PC-3 (cell line): ENCODE data around the gene MROH2B. TPM values are rescaled to one million over a fixed set of nuclear protein-coding genes. Genes with fewer than 3 reads are reported as not detected.
A peak's percentile ranks its signal among the peaks of the same experiment; 100 is the strongest.

Source experiments
- ATAC-seq: fragments of 200-7000 bp; cut with Tn5 transposase; 2 replicates; pipeline ENCODE4 v1.9.1; 2020; ENCODE audit warnings: mild to moderate bottlenecking, moderate library complexity
- BruUV-seq: library from RNA; stranded (reverse); fragments of 400-500 nt; replicated peaks from 2 replicates; lab custom pipeline; 2021; lab: Mats Ljungman, UMichigan
- CTCF ChIA-PET: fragments of 300-600 bp; sonication (Branson Sonifier 250); formaldehyde crosslinking; loops from one replicate; lab custom pipeline; 2022; ENCODE audit warnings: antibody characterized with exemption; lab: Charles Lee
- POLR2A ChIA-PET: fragments of 300-600 bp; sonication (Branson Sonifier 250); formaldehyde crosslinking; loops from one replicate; lab custom pipeline; 2022; ENCODE audit warnings: antibody characterized with exemption; ENCODE audit not compliant: unreplicated experiment; lab: Charles Lee
- DNase-seq: peaks from one replicate; pipeline ENCODE4 v3.0.0-alpha.2; 2015
- H2AFZ ChIP-seq: fragments of 300-600 bp; sonication (generic); 2 replicates; pipeline ENCODE4 v1.6.0; 2016; ENCODE audit warnings: antibody characterized with exemption, low read length
- H3F3A ChIP-seq: fragments of 300-600 bp; sonication (generic); one replicate; pipeline ENCODE4 v1.6.0; 2017; ENCODE audit warnings: antibody characterized with exemption, low read length, control low read depth, mild to moderate bottlenecking; ENCODE audit not compliant: unreplicated experiment
- H3K27ac ChIP-seq: fragments of 300-600 bp; sonication (generic); 2 replicates; pipeline ENCODE4 v1.5.1; 2016; ENCODE audit warnings: mild to moderate bottlenecking, low read length
- H3K27me3 ChIP-seq: fragments of 300-600 bp; sonication (generic); 2 replicates; pipeline ENCODE4 v1.6.1; 2016; ENCODE audit warnings: low read length, mixed read lengths
- H3K36me3 ChIP-seq: fragments of 300-600 bp; sonication (generic); 2 replicates; pipeline ENCODE4 v1.6.1; 2016; ENCODE audit warnings: low read depth, mixed run types, low read length, mixed read lengths
- H3K4me1 ChIP-seq: fragments of 300-600 bp; sonication (generic); 2 replicates; pipeline ENCODE4 v1.5.1; 2016; ENCODE audit warnings: low read length; ENCODE audit not compliant: insufficient read depth
- H3K4me2 ChIP-seq: fragments of 300-600 bp; sonication (generic); 2 replicates; pipeline ENCODE4 v1.6.0; 2016; ENCODE audit warnings: low read length
- H3K4me3 ChIP-seq: fragments of 300-600 bp; sonication (generic); 2 replicates; pipeline ENCODE4 v1.5.1; 2016; ENCODE audit warnings: mild to moderate bottlenecking, low read length, mixed read lengths
- H3K79me2 ChIP-seq: fragments of 300-600 bp; sonication (generic); 2 replicates; pipeline ENCODE4 v1.6.1; 2017; ENCODE audit warnings: low read length, mixed read lengths
- H3K9ac ChIP-seq: fragments of 300-600 bp; sonication (generic); 2 replicates; pipeline ENCODE4 v1.6.0; 2016; ENCODE audit warnings: mild to moderate bottlenecking, low read length
- H3K9me2 ChIP-seq: fragments of 300-600 bp; sonication (generic); replicated peaks from 2 replicates; pipeline ENCODE4 v1.6.1; 2016; ENCODE audit warnings: mixed run types, low read length, mixed read lengths
- H3K9me3 ChIP-seq: fragments of 300-600 bp; sonication (generic); 2 replicates; pipeline ENCODE4 v1.6.1; 2016; ENCODE audit warnings: low read length, mixed read lengths
- H4K20me1 ChIP-seq: fragments of 300-600 bp; sonication (generic); 2 replicates; pipeline ENCODE4 v1.6.1; 2016; ENCODE audit warnings: low read length, mixed read lengths
- EZH2 ChIP-seq: fragments of 300-600 bp; sonication (generic); IDR thresholded peaks from one replicate; pipeline ENCODE4 v1.6.1; 2017; ENCODE audit warnings: antibody characterized with exemption, mild to moderate bottlenecking, low read length; ENCODE audit not compliant: unreplicated experiment
- EZH2phosphoT487 ChIP-seq: fragments of 300-600 bp; sonication (generic); IDR thresholded peaks from 2 replicates; pipeline ENCODE4 v1.6.1; 2018; ENCODE audit warnings: mild to moderate bottlenecking, antibody characterized with exemption, low read length, borderline replicate concordance
- intact Hi-C: fragments of 100-400 bp; cut with micrococcal nuclease; formaldehyde crosslinking; loops from 2 replicates; pipeline ENCODE4 v1.9.0; 2023
- total RNA-seq: library from RNA; depleted of rRNA; stranded (reverse); fragments of >200 nt; gene quantifications from 2 replicates; pipeline ENCODE4 v1.2.3, GENCODE V29; 2014
- TF ChIP-seq, protein P1 (sequence below): fragments of 300-600 bp; sonication (generic); conservative IDR thresholded peaks from 2 replicates; pipeline ENCODE4 v1.5.1; 2017; ENCODE audit warnings: antibody characterized with exemption, low read depth, mild to moderate bottlenecking, low read length

Gene MROH2B
- total RNA-seq, 1 experiment from 2014 or later: 0.04 TPM

DNA sequence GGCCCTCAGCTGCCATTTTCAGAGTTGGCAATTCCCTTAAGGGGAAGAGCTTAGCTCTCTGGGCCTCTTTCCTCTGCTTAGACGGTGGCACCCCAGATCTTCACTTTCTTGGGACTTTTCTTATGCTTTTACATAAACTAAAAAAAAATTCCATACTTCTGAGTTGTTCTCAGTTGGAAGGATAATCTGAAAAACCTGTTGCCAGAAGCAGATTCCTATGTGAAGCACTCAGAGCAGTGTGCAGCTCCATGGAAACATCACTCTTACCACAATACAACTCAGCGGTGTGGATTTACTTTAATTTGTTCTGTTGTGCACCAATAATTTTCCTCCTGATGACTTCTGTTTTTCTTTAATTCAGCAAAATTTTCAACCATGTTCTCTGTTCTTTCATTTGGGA is 44.1 kb upstream of the MROH2B start:
- Histone ChIP-seq H3K4me3 (no peak overlapping the region), H3K79me2 (no peaks in the 10 kb centered on the region), H3K9me2 (no peaks in the 10 kb centered on the region), H3K27me3 (no peaks in the 10 kb centered on the region), H3K4me1 (0 out of 2 replicates have a peak, but pooled peaks cover 5% of the 10 kb centered on the region), H3K9ac (no peak overlapping the region), H3F3A (no peaks in the 10 kb centered on the region), H2AFZ (peak overlapping the region; percentile 36; the same call in 1 of the 2 replicates), H3K36me3 (no peaks in the 10 kb centered on the region), H4K20me1 (no peaks in the 10 kb centered on the region), H3K4me2 (no peak overlapping the region), H3K27ac (no peak overlapping the region), H3K9me3 (no peaks in the 10 kb centered on the region)
- intact Hi-C loops: loop anchor here (5.0 kb wide), 1 partner anchor 128 kb away; no protein-coding TSS in a partner anchor
- ChIA-PET POLR2A (no interaction called here), CTCF (no interaction called here)
- no peak for TF ChIP-seq EZH2
- no peak for TF ChIP-seq EZH2phosphoT487
- TF ChIP-seq, protein P1, sequence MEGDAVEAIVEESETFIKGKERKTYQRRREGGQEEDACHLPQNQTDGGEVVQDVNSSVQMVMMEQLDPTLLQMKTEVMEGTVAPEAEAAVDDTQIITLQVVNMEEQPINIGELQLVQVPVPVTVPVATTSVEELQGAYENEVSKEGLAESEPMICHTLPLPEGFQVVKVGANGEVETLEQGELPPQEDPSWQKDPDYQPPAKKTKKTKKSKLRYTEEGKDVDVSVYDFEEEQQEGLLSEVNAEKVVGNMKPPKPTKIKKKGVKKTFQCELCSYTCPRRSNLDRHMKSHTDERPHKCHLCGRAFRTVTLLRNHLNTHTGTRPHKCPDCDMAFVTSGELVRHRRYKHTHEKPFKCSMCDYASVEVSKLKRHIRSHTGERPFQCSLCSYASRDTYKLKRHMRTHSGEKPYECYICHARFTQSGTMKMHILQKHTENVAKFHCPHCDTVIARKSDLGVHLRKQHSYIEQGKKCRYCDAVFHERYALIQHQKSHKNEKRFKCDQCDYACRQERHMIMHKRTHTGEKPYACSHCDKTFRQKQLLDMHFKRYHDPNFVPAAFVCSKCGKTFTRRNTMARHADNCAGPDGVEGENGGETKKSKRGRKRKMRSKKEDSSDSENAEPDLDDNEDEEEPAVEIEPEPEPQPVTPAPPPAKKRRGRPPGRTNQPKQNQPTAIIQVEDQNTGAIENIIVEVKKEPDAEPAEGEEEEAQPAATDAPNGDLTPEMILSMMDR: no peak
- BruUV-seq: no TSS peak
- peak; percentile 51 for DNase-seq
- ATAC-seq: no peak

DNA sequence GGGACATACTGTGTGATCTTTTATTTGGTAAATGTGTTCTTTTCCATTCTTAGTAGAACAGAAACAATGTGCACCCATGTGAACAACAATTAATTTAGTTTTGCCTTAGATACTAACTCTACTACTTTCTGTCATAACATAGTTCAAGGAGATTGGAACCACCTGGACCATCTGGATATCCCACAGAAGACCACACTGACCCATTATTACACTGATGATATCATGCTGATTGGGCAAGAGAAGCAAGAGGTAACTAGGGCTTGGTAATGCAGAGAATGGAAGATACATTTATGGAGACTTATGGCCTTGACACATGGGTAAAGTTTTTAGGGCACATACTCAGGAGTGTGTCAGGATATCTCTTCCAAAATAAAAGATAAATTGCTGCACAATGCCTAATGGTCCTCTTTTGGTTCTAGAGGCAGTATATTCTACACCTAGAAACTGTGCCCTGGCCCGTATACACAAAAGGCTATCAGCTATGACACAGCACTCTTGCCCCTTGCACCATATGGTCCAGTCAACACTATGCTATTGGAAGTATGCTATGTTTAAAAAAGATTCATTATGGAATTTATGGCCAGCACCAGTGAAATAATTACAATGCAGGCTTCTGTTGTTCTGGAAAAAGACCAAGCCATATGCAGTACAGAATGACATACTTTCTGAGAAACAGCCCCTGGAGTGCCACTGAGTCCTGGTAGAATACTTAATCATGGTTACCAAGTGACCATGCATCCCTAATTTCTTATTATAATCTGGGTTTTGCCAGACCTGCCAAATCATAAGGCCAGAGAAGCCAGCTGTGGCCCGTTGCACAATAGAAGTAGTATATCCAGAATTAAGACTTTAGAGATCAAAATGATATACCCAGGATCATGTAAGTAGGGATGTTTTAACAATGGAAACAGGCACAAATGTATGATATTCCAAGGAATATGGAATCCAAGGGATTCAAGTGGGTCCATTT is 41.6 kb upstream of the MROH2B start:
- ATAC-seq (no peak), DNase-seq (no peak)
- H3K9ac ChIP-seq: no peak overlapping the region
- H3K4me3 ChIP-seq: no peak overlapping the region
- ChIA-PET CTCF (no interaction called here), POLR2A (no interaction called here)
- intact Hi-C loops: no loop called here
- H3K9me3 ChIP-seq: no peaks in the 10 kb centered on the region
- no peak overlapping the region for H3K27ac ChIP-seq
- H3K4me2 ChIP-seq: no peak overlapping the region
- H2AFZ ChIP-seq: no peak overlapping the region
- H3K9me2 ChIP-seq: no peaks in the 10 kb centered on the region
- no peaks in the 10 kb centered on the region for H3K36me3 ChIP-seq
- H3K79me2 ChIP-seq: no peaks in the 10 kb centered on the region
- no peaks in the 10 kb centered on the region for H3F3A ChIP-seq
- H3K27me3 ChIP-seq: no peaks in the 10 kb centered on the region
- TF ChIP-seq EZH2phosphoT487 (no peak), EZH2 (no peak)
- TF ChIP-seq, protein P1: no peak
- no TSS peak for BruUV-seq
- H3K4me1 ChIP-seq: 0 out of 2 replicates have a peak, but pooled peaks cover 5% of the 10 kb centered on the region
- H4K20me1 ChIP-seq: no peaks in the 10 kb centered on the region

DNA sequence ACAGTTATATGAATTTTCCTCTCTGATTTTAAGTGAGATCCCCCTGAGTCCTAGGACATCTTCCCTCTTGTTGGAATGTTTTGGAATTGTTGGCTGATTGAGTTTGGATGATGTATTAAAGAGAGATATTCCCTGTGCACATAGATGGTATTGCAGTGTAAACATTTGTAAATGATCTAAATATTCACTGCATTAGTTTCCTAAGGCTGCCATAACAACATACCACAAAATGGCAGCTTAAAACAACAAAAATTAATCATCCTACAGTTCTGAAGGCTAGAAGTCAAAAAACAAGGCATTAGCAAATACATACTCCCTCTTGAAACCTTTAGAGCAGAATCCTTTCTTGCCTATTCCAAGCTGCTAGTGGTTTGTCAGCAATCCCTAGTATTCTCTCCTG is 38.0 kb upstream of the MROH2B start:
- H3K36me3 ChIP-seq: no peaks in the 10 kb centered on the region
- no peaks in the 10 kb centered on the region for H3K9me3 ChIP-seq
- H3F3A ChIP-seq: no peaks in the 10 kb centered on the region
- no TSS peak for BruUV-seq
- no peak overlapping the region for H3K27ac ChIP-seq
- H2AFZ ChIP-seq: no peak overlapping the region
- H4K20me1 ChIP-seq: no peaks in the 10 kb centered on the region
- H3K4me1 ChIP-seq: no peaks in the 10 kb centered on the region
- no peak overlapping the region for H3K4me2 ChIP-seq
- H3K9ac ChIP-seq: no peak overlapping the region
- no peaks in the 10 kb centered on the region for H3K79me2 ChIP-seq
- DNase-seq (no peak), ATAC-seq (no peak)
- H3K27me3 ChIP-seq: no peaks in the 10 kb centered on the region
- intact Hi-C loops: no loop called here
- no peak for TF ChIP-seq EZH2phosphoT487
- TF ChIP-seq EZH2: no peak
- TF ChIP-seq, protein P1: no peak
- ChIA-PET POLR2A (no interaction called here), CTCF (no interaction called here)
- no peak overlapping the region for H3K4me3 ChIP-seq
- H3K9me2 ChIP-seq: no peaks in the 10 kb centered on the region
